SH-SY5Y (cell line): ENCODE data around the gene MSX1.

ENCODE experiments used
- GATA2 ChIP-seq: IDR thresholded peaks from 2 replicates; pipeline ENCODE4 v1.6.1; 2011; ENCODE audit warnings: mild to moderate bottlenecking, low read depth, low read length
- GATA3 ChIP-seq: IDR thresholded peaks from 2 replicates; pipeline ENCODE4 v1.6.1; 2011; ENCODE audit warnings: low read depth, mild to moderate bottlenecking, low read length, moderate library complexity

GRCh38 chr4:4842476-4843441, 16.7 kb upstream of the MSX1 start:
- TF ChIP-seq GATA2 (no peak), GATA3 (no peak)
